Stimulated activated naive CD8-positive, alpha-beta T cell treated with anti-CD3 and anti-CD28 coated beads, Interleukin-15, Interleukin-2, amounts not matched to agents 100 ng/mL and 50 ng/mL, for 24 hours (primary cell): Measurements from ENCODE around the gene CD96.

Experiments used
- H3K27ac Mint-ChIP-seq: one replicate; pipeline ENCODE4 v1.8.0; 2021; ENCODE audit warnings: mild to moderate bottlenecking, mixed read lengths
- H3K27me3 Mint-ChIP-seq: one replicate; pipeline ENCODE4 v1.8.0; 2021; ENCODE audit warnings: mixed read lengths
- H3K36me3 Mint-ChIP-seq: one replicate; pipeline ENCODE4 v1.8.0; 2021; ENCODE audit warnings: low read depth, mixed read lengths
- H3K4me1 Mint-ChIP-seq: one replicate; pipeline ENCODE4 v1.8.0; 2021; ENCODE audit warnings: low read depth, mixed read lengths
- H3K4me3 Mint-ChIP-seq: one replicate; pipeline ENCODE4 v1.8.0; 2021; ENCODE audit warnings: mild to moderate bottlenecking, mixed read lengths
- H3K9me3 Mint-ChIP-seq: one replicate; pipeline ENCODE4 v1.8.0; 2021; ENCODE audit warnings: mixed read lengths

Gene CD96

DNA sequence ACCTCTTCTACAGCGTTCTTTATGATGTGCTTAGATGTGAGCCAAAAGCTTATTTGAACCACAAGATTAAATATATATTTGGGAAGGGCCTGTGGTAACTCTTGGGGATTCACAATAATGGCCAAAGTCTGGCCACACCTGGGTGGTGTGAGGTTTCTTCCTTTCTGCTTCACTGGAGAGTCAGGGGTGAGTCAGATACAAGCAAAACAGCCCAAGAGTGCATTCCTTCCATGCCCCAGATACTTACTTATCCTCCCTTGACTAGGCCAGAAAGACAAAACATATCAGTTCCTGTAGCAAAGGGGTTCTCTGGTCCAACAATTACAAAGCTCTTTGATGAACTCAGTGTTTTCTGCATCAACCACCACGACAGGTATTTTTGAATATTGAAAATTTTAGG lies 52.2 kb downstream of the CD96 start:
- Mint-ChIP-seq H3K36me3 (peaks cover 78% of the 10 kb centered on the region), H3K27me3 (no peaks in the 10 kb centered on the region), H3K27ac (peak overlapping the region; percentile 99), H3K9me3 (no peaks in the 10 kb centered on the region), H3K4me3 (peak overlapping the region; percentile 98), H3K4me1 (peaks cover 81% of the 10 kb centered on the region)

- Mint-ChIP-seq H3K4me1 (peaks cover 81% of the 10 kb centered on the region), H3K27ac (peak overlapping the region; percentile 99), H3K27me3 (no peaks in the 10 kb centered on the region), H3K36me3 (peaks cover 74% of the 10 kb centered on the region), H3K4me3 (peak overlapping the region; percentile 98), H3K9me3 (no peaks in the 10 kb centered on the region)
Observed at GRCh38 chr3:111594781-111595180, 52.8 kb downstream of the CD96 start.

DNA sequence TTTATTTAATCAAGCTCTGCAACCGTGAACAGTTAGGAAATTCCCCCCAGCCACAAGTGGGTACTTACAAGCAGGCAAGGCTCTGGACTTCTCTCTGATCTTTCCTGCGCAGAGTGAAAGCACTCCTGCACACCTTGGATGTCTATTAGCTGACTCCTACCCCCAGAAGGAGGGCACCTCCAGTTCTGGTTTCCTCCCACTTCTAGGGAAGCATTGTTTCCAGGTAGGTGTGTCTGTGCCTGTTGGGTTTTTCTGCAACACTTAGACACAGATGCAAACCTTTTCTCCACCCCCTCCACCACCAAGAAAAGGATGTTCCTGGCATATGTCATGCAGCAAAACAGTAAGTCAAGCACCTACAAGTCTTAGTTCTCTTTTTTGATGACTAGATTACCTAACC lies 53.2 kb downstream of the CD96 start, which contains the start of gene ZBED2:
ZBED2 (minus strand) TSS at position 115 of the 400 bp plus-strand sequence. CDS start 1,145 bp downstream, outside the sequence.
- Mint-ChIP-seq H3K27ac (peak within 1 kb of the TSS; percentile 99), H3K9me3 (no peaks in the 10 kb centered on the region), H3K4me3 (peak within 1 kb of the TSS; percentile 98), H3K36me3 (peaks cover 74% of the 10 kb centered on the region), H3K4me1 (peaks cover 81% of the 10 kb centered on the region), H3K27me3 (no peaks in the 10 kb centered on the region)

- H3K27ac Mint-ChIP-seq = peak overlapping the region; percentile 99
- peak overlapping the region; percentile 98 for H3K4me3 Mint-ChIP-seq
- H3K27me3 Mint-ChIP-seq = no peaks in the 10 kb centered on the region
- H3K36me3 Mint-ChIP-seq = peaks cover 69% of the 10 kb centered on the region
- no peaks in the 10 kb centered on the region for H3K9me3 Mint-ChIP-seq
- H3K4me1 Mint-ChIP-seq = peaks cover 80% of the 10 kb centered on the region
Observed at GRCh38 chr3:111596328-111596727, 54.3 kb downstream of the CD96 start.

DNA sequence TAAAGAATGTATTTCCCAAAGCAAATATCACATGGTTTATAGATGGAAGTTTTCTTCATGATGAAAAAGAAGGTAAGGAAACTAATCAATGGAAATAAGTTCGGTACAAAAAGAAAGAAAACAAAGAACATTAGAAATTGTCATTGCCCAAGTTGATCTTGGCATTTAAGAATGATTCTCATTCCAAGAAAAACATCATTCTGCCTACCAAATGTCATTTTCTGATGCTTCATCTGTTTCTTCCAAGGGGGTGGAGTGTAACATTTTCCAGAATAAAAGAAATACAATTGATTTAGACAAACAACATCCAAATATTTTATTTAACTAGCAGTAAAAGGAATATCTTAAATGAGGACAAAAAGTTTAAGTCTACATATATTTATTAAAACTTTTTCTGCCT lies 56.1 kb downstream of the CD96 start:
- Mint-ChIP-seq H3K36me3 (peaks cover 61% of the 10 kb centered on the region), H3K4me3 (peak overlapping the region; percentile 98), H3K9me3 (no peaks in the 10 kb centered on the region), H3K27ac (peak overlapping the region; percentile 99), H3K27me3 (no peaks in the 10 kb centered on the region), H3K4me1 (peaks cover 89% of the 10 kb centered on the region)

DNA sequence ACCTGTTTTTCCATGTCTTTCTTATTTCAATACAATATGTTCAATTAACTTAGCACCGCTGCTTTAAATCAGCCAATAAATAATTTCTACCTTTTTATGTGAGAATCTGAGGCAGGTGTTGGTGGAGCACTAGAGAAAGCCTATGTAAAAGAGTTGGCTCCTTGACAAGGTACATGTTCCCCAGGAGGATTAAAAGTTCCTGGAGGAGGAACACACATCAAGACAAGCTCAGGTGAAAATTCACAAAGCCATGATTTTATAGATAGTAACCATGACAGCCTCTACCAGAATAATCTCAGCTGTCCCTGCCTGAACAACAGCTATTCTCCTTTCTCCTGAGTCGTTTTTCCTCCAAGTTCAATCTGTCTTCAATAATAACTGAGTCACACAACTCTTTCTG lies 56.6 kb downstream of the CD96 start:
- no peaks in the 10 kb centered on the region for H3K9me3 Mint-ChIP-seq
- H3K27me3 Mint-ChIP-seq = no peaks in the 10 kb centered on the region
- peak overlapping the region; percentile 99 for H3K27ac Mint-ChIP-seq
- H3K36me3 Mint-ChIP-seq = peaks cover 61% of the 10 kb centered on the region
- peaks cover 91% of the 10 kb centered on the region for H3K4me1 Mint-ChIP-seq
- H3K4me3 Mint-ChIP-seq = no peak overlapping the region

DNA sequence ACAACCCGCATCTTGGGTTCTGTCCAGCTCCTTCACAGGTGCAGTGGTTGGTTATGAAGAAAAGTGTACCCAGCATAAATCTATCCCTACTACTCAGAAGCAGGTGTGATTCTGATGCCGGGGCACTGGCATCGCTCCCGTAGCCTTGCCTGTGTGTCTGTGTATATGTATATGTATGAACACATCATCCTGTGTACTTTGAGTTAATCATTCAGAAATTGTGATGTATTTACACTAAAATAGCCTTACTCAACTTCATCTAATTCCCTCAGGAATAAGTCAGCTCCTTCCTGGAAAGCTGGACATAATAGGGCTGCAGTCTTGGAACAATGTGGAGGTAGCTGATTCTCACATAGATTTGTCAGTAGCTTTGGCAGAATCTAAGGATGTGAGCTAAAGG lies 59.8 kb downstream of the CD96 start:
- peaks cover 65% of the 10 kb centered on the region for H3K36me3 Mint-ChIP-seq
- peaks cover 92% of the 10 kb centered on the region for H3K4me1 Mint-ChIP-seq
- no peak overlapping the region for H3K4me3 Mint-ChIP-seq

DNA sequence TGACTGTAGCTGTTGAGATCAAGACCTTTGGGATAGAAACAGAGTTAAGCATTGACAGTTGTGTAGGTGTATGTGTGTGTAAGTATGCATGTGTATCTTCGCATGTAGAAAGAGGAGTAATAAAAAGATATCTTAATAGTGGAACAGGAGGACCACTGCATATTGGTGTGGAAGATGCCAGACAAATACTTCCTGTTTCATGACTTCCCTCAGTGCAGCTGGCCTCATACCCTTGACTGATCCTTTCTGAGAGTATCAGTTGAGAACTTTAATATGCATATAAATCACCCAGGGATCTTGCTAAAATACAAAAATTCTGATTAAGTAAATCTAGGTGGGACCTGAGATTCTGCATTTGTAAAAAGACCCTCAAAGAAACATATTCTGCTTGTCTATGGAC lies 61.7 kb downstream of the CD96 start:
- Mint-ChIP-seq H3K36me3 (peaks cover 70% of the 10 kb centered on the region), H3K4me3 (peak overlapping the region; percentile 75), H3K9me3 (no peaks in the 10 kb centered on the region), H3K27me3 (no peaks in the 10 kb centered on the region), H3K27ac (peak overlapping the region; percentile 98), H3K4me1 (peaks cover 92% of the 10 kb centered on the region)

More for the DNA sequence above, 59.8 kb downstream of the CD96 start:
- no peaks in the 10 kb centered on the region for H3K9me3 Mint-ChIP-seq
- H3K27me3 Mint-ChIP-seq = no peaks in the 10 kb centered on the region
- H3K27ac Mint-ChIP-seq = peak overlapping the region; percentile 98

- peaks cover 96% of the 10 kb centered on the region for H3K4me1 Mint-ChIP-seq
- H3K27ac Mint-ChIP-seq = peak overlapping the region; percentile 98
Observed at GRCh38 chr3:111604119-111604518, 62.1 kb downstream of the CD96 start.

DNA sequence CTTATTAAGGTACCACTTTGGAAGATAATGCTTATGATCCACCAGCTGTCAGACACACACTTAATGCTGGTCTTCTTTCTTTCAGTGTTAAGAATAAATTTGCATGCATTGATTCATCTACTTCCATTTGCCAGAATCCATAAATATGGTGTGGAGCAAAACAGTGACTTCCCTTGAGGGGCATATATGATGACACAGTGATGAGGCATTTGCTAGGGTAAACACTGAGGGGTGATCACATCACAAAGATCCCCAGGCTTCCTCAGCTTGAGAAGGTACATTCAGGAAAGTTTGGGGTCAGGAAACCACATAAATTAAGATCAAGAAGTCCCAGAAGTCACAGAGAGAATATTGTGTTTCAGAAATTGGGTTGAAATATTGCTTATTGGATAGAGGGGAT lies 63.0 kb downstream of the CD96 start:
- Mint-ChIP-seq H3K36me3 (peaks cover 78% of the 10 kb centered on the region), H3K4me3 (peak overlapping the region; percentile 75), H3K9me3 (peaks cover 4% of the 10 kb centered on the region), H3K4me1 (peaks cover 97% of the 10 kb centered on the region), H3K27me3 (no peaks in the 10 kb centered on the region), H3K27ac (peak overlapping the region; percentile 98)

More at GRCh38 chr3:111604119-111604518, 62.1 kb downstream of the CD96 start:
- Mint-ChIP-seq H3K27me3 (no peaks in the 10 kb centered on the region), H3K9me3 (peaks cover 4% of the 10 kb centered on the region), H3K4me3 (peak overlapping the region; percentile 75), H3K36me3 (peaks cover 74% of the 10 kb centered on the region)

DNA sequence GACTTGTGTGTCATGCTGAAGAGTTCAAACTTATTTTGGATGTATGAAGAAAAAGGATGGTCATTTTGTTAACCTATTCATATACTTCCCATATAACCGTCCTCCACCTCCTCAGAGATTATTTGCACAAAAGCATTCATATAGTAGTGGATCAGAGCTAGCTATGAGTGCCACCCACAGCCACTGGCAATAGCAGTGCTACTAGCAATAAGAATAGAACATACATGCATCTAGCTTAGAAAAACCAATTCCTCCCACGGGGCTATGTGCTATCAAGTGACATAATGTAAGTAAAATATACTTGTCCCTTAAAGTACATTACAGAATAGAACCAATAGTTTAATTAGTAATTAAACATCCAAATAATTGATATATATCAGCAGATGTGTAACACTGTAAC lies 63.5 kb downstream of the CD96 start:
- H3K27ac Mint-ChIP-seq = peak overlapping the region; percentile 98
- H3K4me3 Mint-ChIP-seq = peak overlapping the region; percentile 75
- H3K4me1 Mint-ChIP-seq = peaks cover 97% of the 10 kb centered on the region
- H3K27me3 Mint-ChIP-seq = no peaks in the 10 kb centered on the region
- H3K36me3 Mint-ChIP-seq = peaks cover 77% of the 10 kb centered on the region
- H3K9me3 Mint-ChIP-seq = peaks cover 4% of the 10 kb centered on the region

DNA sequence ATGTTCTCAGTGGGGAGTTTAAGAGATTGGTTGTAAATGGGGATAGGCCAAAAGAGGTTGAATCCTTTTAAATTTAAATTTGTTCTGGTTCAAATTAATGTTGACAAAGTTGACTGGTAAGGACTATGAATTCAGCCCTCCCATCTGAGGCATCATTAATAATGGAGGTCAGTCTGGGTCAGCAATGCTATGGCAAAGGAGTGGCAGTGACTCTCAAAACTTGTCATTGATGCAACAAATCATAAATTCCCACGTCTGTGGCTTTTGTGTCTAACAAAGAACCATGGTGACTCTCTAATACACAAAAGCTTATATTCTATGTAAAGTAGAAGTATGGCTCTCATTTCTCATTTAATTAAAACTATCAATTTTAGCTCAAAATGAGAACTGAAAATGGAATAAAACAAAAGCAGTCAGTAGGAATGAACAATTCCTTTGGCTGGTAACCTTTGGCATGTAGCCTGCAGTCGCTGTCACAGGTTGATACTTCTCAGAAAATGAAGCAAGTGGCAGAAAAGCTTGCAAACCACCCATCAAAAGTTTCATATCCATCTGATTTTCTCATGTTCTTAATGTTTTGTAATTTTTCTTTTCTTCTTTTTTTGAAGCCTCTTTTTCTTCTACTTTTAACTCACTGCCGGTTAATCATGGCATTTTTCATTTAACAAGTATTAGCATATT lies 65.4 kb downstream of the CD96 start:
- no peaks in the 10 kb centered on the region for H3K27me3 Mint-ChIP-seq

DNA sequence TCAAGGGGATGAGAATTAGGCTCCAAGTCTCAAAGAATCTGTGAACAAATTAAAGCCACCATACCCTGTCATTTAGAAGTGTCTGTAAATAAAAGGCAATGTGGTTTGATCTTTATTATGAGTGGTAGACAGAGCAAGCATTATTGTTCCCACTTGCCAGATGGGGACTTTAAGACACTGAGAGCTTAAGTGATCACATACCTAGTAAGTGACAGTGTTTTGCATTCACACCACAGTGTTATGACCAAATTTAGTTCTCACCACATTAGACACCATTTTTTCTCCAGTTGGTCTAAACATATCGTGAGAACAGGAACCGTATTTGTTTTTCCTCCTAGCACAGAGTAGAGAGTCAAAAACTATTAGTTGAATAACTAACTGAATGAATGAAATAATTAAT lies 66.4 kb downstream of the CD96 start:
- peaks cover 4% of the 10 kb centered on the region for H3K9me3 Mint-ChIP-seq
- peak overlapping the region; percentile 85 for H3K4me3 Mint-ChIP-seq
- peak overlapping the region; percentile 98 for H3K27ac Mint-ChIP-seq
- H3K27me3 Mint-ChIP-seq = no peaks in the 10 kb centered on the region
- peaks cover 100% of the 10 kb centered on the region for H3K4me1 Mint-ChIP-seq
- H3K36me3 Mint-ChIP-seq = peaks cover 86% of the 10 kb centered on the region

More for the DNA sequence above, 65.4 kb downstream of the CD96 start:
- H3K4me1 Mint-ChIP-seq = peaks cover 100% of the 10 kb centered on the region
- peaks cover 82% of the 10 kb centered on the region for H3K36me3 Mint-ChIP-seq
- H3K4me3 Mint-ChIP-seq = peak overlapping the region; percentile 85
- H3K27ac Mint-ChIP-seq = peak overlapping the region; percentile 98
- peaks cover 4% of the 10 kb centered on the region for H3K9me3 Mint-ChIP-seq

- Mint-ChIP-seq H3K27me3 (no peaks in the 10 kb centered on the region), H3K9me3 (peaks cover 4% of the 10 kb centered on the region), H3K27ac (peak overlapping the region; percentile 98), H3K4me1 (peaks cover 100% of the 10 kb centered on the region), H3K4me3 (peak overlapping the region; percentile 85), H3K36me3 (peaks cover 89% of the 10 kb centered on the region)
Observed at GRCh38 chr3:111609700-111610099, 67.7 kb downstream of the CD96 start.

DNA sequence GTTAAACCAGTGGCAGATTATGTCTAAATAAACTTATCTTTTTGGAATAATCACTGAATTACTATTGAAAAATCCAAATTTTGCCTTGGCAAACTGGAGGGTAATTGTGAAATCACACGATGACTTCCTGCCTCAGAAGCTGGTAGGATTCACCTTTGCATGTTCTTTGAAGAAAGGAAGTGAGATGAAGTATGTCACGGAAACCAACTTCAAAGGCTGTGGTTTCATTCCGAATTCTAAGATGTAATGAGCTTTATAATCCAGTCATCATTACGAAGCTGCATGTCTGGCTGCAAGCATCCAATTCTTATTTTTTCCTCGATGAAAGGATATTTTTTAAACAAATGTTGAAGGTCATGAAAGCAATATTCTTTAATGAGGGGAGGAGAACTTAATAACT lies 68.2 kb downstream of the CD96 start:
- Mint-ChIP-seq H3K27me3 (no peaks in the 10 kb centered on the region), H3K4me1 (peaks cover 100% of the 10 kb centered on the region), H3K4me3 (peak overlapping the region; percentile 85), H3K36me3 (peaks cover 89% of the 10 kb centered on the region), H3K9me3 (peaks cover 4% of the 10 kb centered on the region), H3K27ac (peak overlapping the region; percentile 98)
